GM19324 (cell line): ENCODE results near the gene ZYG11B.
"Not testable (repeated sequence)": the region's sequence is repeated elsewhere in the genome, so short reads cannot be mapped to it uniquely, and the experiment has no call there.

Experiments
- ATAC-seq: cut with Tn5 transposase; IDR thresholded peaks from one replicate; pipeline ENCODE4 v1.9.1; 2021; ENCODE audit warnings: mild to moderate bottlenecking, moderate library complexity; ENCODE audit not compliant: unreplicated experiment, low FRiP score

ZYG11B gene

GRCh38 chr1:52706941-52707926 is 19.0 kb upstream of the ZYG11B start:
- no peak for ATAC-seq

DNA sequence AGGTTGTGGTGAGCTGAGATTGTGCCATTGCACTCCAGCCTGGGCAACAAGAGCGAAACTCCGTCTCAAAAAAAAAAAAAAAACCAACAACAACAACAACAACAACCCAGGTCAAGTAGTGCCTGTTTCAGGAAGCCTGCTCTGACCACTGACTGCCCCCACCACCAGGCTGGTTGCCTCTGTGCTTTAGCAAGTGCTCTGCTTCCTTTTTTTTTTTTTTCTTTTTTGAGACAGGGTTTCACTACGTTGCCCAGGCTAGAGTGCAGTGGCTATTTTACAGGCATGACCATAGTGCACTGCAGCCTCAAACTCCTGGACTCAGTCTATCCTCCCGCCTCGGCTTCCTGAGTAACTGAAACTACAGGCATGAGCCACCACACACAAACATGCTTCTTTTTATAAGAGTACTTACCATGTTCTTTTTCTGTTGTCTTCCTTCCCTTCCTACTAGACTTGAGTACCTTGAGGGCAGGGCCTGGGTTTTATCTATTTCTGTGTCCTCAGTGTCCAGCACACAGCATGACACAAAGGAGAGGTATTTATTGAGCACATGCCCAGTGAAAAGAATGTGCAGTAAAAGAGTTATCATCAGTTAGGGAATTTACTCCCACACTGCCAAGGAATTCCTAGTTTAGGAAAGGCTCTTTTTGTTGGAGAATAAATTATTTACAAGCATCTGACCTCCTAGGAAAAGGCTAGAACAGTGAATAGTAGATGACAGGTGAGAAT is 18.2 kb upstream of the ZYG11B start:
- ATAC-seq = no peak

DNA sequence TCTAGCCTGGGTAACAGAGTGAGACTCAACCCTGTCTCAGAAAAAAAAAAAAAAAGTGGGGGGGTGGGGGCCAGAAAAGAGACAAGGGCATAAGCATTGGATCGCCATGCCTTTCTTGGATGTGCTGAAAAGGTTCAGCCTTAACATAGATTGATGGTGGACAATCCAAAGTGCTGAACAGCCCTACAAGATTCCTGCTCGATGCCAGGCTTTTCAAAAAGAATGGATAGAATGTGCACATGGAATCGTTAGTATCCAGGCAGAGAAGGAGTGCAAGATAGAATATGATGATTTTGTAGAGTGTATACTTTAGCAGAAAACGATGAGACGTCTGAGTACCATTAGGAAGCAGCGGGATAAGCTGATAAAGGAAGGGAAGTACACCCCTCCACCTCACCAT is 17.2 kb upstream of the ZYG11B start:
- no peak for ATAC-seq

DNA sequence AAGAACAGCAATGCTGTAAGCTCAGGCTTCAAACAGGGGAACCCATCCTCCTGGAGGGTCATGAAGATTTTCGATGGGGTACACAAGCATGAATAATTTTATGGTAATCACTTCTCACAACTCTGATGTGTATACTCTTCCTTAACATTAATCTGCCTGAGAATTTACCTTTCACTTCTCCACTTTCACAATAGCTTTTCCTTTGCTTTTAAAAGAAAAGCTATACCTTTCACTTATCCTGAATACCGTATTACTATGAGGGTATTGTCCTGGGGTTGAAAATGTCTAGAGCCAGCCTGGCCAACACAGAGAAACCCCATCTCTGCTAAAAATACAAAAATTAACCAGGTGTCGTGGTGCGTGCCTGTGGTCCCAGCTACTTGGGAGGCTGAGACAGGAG is 12.7 kb upstream of the ZYG11B start:
- no peak for ATAC-seq

GRCh38 chr1:52715296-52715695 is 11.0 kb upstream of the ZYG11B start:
- not testable (repeated sequence) for ATAC-seq

- ATAC-seq = no peak
Observed at GRCh38 chr1:52723260-52723659, 3.0 kb upstream of the ZYG11B start.

GRCh38 chr1:52725903-52726264 is 369 bp upstream of the ZYG11B start:
- no peak for ATAC-seq

GRCh38 chr1:52727114-52727586 is 897 bp downstream of the ZYG11B start:
- no peak for ATAC-seq

- no peak for ATAC-seq
Observed at GRCh38 chr1:52727956-52728656, 1.9 kb downstream of the ZYG11B start.

GRCh38 chr1:52733368-52733767 is 7.1 kb downstream of the ZYG11B start:
- no peak for ATAC-seq

DNA sequence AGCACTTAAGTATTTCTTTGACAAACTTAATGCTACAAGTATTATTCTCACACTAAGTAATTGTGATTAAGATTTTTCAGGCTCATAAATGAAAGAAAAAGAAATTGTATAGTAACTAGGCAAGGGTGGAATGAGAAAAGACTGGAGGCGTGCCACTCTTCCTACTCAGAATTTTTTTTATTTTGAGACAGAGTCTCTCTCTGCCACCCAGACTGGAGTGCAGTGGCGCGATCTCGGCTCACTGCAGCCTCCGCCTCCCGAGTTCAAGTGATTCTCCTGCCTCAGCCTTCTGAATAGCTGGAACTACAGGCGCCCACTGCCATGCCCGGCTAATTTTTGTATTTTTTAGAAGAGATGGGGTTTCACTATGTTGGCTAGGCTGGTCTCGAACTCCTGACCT is 9.1 kb downstream of the ZYG11B start:
- not testable (repeated sequence) for ATAC-seq

- no peak for ATAC-seq
Observed at GRCh38 chr1:52738148-52738547, 11.9 kb downstream of the ZYG11B start.

DNA sequence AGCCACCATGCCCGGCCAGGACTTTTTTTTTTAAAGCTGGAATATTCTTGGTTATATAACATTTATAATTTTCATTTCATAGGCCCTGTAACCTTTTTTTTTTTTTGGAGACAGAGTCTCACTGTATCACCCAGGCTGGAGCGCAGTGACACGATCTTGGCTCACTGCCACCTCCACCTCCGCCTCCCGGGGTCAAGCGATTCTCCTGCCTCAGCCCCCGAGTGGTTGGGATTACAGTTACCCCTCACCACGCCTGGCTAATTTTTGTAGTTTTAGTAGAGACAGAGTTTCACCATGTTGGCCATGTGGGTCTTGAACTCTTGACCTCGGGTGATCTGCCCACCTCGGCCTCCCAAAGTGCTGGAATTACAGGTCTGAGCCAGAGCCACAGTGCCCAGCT is 12.6 kb downstream of the ZYG11B start:
- ATAC-seq = no peak

- ATAC-seq = no peak
Observed at GRCh38 chr1:52739699-52740467, 13.6 kb downstream of the ZYG11B start.

DNA sequence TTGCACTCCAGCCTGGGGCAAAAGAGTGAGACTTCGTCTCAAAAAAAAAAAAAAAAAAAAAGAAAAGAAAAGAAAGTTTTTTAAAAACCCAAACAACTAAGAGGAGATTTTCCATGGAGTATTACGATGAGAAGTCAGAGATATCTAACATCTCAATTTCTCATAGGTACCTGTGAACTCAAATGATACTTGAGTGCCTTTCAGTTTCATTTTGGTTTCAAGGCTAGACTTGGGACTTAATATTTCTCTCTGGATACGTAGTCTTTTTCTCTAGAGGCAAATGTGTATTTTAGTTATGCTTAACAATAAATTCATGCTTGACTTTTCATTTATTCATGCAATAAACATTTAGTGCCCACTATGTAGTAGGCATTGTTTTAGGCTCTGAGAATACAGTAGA is 15.0 kb downstream of the ZYG11B start:
- ATAC-seq = no peak

DNA sequence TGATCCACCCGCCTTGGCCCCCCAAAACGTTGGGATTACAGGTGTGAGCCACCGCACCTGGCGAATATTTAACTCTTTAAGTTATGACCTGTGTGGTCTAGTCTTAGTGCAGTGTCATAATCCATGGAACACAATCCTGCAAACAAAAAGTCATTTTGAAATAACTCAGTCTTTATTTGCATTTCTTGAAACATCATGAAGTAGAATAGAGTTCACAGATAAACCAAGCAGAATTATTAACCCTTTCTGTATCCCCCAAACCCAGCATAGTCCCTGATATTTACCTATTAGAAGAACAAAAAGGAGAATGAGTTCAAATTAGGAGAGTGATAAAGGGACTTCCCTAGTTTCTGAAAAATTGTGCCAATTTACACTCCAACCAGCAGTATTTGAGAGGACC is 19.9 kb downstream of the ZYG11B start:
- no peak for ATAC-seq

GRCh38 chr1:52747450-52747849 is 21.2 kb downstream of the ZYG11B start:
- no peak for ATAC-seq

GRCh38 chr1:52748119-52748518 is 21.9 kb downstream of the ZYG11B start:
- no peak for ATAC-seq

DNA sequence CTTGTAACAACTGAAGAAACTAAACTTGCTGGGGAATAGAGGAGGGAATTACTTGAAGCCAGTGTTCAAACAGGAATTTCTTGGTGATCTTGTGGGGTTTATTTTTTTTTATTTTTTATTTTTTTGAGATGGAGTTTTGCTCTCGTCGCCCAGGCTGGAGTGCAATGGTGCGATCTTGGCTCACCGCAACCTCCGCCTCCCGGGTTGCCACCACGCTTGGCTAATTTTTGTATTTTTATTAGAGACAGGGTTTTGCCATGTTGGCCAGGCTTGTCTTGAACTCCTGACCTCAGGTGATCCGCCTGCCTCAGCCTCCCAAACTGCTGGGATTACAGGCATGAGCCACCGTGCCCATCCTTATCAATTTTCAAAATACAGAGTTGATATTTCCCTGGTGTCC is 23.2 kb downstream of the ZYG11B start:
- ATAC-seq = not testable (repeated sequence)

DNA sequence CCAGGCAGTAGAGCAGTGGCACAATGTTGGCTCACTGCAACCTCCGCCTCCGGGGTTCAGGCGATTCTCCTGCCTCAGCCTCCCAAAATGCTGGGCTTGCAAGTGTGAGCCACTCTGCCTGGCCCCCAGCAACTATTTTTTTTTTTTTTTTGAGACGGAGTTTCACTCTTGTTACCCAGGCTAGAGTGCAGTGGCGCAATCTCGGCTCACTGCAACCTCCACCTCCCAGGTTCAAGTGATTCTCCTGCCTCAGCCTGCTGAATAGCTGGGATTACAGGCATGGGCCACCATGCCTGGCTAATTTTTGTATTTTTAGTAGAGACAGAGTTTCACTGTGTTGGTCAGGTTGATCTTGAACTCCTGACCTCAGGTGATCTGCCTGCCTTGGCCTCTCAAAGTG is 23.9 kb downstream of the ZYG11B start:
- not testable (repeated sequence) for ATAC-seq
